ENCODE data around the gene NPIPB6.

NPIPB6 gene

DNA sequence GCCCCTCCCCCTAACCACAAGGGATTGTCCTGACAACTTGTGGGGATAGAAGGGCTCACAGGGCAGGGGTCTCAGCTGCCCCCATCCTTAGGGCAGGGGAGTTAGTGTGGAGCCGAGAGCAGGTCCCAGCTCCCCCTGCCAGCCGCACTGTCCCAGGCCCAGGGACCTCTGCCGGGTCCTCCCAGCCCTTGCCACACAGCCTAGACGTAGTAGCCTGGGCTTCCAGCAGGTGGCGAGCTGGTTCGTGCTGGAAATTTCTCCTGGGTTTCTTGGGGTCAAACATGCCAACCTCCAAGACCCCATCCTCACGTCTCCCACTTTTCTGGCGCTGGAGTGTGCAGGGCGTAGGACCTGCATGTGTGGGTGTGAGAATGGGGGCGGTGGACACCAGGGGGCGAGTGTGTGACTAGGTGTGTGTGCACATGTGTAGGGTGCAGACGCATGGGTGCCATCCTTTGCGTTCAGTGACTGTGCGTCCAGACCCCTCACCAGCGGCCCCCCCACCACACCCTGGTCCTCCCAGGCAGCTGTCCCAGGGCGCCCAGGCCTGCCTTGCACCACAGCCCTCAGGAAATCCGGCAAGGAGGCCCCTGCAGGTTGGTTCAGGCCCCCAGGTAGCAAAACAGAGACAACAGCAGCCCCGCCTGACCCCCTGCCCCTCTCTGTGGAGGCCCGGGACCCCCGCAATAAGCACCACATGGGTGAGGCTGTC is 41.5 kb downstream of the NPIPB6 start:
- DNase-seq = peak; percentile 1

DNA sequence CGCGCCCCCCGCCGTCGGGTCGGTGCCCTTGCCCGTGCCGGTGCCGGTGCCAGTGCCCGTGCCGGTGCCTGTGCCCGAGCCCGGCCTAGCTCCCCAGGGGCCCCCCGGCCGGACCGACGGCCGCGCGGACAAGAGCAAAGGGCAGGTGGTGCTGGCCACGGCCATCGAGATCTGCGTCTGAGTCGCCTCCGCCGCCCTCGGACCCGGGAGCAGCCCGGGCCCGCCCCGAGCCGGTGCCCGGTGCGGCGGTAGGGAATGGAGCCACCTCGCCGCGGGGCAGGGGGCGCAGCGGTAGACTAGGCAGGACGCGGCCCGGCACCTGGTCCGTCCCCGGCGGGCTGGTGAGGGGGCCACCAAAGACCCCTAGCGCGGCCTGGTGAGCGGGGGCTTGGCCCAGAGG is 42.6 kb downstream of the NPIPB6 start:
- DNase-seq = no peak

DNA sequence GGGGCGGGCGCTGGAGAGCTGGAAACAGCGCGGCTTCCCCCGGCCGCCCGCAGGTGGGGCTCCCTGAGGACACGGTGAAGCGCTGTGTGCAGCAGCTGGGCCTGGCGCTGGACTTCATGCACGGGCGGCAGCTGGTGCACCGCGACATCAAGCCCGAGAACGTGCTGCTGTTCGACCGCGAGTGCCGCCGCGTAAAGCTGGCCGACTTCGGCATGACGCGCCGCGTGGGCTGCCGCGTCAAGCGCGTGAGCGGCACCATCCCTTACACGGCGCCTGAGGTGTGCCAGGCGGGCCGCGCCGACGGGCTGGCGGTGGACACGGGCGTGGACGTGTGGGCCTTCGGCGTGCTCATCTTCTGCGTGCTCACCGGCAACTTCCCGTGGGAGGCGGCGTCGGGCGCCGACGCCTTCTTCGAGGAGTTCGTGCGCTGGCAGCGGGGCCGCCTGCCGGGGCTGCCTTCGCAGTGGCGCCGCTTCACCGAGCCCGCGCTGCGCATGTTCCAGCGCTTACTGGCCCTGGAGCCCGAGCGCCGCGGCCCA is 43.2 kb downstream of the NPIPB6 start:
- DNase-seq = no peak

DNA sequence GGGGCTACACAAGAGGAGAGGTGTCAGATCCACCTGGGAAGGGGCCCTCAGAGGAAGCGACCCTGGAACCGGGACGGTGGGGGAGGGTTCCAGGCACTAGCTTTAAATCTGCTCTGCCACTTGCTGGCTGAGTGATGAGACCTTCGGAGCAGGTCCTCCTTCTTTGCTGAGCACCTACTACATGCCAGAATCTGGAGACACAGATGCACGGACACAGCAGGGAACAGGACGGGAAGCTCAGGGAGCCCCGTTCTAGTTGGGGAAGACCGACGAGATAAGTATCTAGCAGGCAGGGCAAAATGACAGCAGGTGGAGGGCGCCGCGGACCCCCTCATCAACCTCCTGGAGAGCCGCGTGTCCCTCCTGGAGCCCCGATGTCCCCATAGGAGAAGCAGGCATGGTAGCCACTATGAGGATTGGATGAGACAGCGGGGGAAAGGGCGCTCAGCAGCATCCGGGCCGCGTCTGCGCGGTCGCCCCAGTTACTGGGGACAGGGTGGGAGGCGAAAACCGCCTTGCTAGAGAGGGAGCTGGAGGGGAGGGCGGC is 43.8 kb downstream of the NPIPB6 start:
- DNase-seq = no peak

DNA sequence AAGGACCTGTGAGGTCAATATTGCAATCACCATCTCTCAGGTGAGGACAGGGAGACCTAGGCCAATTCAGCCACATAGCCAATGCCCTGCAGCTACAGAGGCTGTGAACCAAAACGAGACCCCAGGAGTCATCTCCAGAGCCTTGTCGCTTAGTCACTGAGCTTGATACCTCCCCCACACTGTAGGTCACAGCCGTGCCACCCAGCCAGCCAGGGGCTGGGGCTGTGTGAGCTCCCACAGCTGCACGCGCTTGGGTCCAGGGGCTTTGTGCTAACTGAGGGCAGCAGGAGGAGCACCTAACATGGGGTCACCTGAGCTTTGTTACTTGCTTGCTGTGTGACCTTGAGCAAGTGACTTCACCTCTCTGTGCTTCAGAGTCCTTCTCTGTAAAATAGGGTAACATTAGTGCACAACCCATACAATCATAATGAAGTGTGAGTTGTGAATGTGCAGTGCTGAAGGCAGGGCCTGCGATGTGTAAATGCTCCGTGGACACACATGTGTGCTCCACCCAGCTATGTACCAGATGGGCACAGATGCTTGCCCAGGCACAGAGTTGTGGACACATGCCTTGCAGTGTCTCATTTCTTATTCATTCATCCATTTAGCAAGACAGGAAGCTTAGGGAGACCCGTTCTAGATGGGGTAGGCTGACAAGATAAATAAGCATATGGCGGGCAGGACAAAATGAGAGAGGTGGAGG is 45.1 kb downstream of the NPIPB6 start:
- DNase-seq = no peak

DNA sequence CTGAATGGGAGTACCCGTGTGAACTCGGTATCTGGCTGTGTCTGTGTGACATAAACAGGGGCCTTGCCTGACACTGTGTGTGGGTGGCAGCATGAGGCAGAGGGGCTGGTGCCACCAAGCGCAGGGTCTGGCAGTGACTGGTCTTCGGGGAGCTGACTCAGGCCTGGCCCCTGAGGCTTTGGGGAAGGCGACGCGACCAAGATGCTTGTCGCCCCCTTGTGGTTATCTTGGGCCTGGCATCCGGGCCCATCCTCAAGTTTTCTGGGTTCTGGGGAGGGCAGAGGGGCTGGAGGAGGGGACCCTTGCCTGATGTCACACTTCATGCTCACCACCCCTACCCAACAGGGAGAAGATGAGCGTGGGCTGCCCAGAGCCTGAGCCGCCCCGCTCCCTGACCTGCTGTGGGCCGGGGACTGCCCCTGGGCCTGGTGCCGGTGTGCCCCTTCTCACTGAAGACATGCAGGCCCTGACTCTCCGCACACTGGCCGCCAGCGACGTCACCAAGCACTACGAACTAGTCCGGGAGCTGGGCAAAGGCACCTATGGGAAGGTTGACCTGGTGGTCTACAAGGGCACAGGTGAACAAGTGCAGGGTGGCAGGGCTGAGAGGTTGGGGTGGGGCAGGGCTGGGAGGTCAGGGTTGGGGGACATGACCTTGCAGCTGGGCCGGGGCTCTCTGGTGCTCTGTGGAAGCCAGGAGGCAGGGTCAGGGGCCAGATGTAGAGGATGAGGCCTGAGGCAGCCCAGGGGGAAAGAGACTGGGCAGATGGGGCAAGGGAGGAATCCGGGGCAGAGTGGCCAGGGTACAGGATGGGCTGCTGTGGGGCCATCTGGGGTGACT is 46.0 kb downstream of the NPIPB6 start:
- peak; percentile 12 for DNase-seq

DNA sequence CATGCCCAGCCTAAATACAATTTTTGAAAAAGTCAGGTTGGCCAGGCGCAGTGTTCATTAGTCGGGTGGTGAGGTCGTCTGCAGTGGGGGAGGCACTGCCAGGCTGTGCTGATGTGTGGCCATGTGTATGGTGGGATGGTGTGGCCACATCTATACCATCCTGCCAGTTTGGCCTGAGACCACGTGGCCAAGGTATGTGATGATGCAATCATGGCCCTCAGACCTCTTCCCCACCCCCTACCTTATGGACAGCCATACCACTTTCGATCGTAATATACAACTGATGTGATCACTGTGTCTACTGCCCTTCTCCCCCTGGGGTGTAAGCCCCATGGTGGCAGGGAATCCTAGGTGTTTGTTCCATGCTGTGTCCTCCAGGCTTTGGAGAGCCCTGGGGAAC is 47.3 kb downstream of the NPIPB6 start:
- DNase-seq = no peak

DNA sequence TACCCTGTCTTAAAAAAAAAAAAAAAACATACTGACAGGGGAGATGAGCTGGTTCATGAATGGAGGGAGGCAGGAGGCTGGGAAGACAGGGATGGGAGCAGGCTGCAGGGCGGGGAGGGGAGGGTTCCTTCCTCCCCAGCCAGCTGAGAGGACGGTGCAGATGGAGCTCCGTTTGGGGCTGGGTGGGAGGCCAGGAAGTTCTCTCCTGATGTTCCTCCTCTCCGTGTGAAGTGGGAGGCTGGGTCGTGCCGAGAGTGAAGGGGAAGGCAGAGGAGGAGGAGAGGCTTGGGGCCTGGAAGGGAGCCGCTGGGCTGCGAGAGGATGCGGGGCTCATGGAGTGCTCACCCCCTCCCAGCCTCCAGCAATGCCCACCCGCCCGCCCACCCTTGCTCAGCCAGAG is 49.7 kb downstream of the NPIPB6 start:
- no peak for DNase-seq

DNA sequence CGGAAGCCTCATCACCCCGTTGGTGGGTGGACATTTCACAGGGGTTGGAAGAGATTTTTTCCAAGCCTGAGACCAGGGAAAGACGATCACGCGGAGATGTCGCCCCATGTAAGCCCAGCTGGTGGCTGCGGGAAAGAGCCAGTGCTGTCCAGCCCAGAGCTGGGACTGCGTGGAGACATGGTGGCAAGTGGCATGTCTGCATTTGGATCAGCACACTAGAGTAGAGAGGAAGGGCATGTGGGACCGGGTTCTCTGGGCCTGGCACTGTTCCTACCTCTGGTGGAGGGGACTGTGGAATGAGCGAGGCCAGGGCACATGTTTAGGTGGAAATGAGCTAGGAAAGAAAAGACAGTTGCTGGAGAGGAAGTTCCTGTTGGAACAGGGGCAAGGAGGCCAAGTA is 51.0 kb downstream of the NPIPB6 start:
- DNase-seq = no peak

DNA sequence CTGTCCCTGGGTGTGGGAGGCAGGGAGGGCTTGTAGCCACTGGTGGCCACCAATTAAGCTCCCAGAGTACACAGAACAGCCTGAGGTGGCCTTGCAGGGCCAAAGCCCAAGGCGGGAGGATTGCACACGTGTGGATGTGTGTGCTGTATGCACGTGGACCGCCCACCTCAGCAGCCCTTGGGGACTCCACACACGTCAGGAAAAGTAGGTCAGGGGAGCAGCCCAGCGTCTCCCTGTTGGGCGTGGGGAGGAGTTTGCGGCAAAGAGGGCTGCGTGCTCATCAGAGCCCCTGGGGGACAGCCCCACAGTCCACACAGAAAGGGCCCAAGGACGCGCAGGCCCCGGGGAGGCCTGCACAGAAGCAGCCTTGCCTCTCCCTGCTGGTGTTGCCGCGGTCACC is 51.4 kb downstream of the NPIPB6 start:
- DNase-seq = no peak

DNA sequence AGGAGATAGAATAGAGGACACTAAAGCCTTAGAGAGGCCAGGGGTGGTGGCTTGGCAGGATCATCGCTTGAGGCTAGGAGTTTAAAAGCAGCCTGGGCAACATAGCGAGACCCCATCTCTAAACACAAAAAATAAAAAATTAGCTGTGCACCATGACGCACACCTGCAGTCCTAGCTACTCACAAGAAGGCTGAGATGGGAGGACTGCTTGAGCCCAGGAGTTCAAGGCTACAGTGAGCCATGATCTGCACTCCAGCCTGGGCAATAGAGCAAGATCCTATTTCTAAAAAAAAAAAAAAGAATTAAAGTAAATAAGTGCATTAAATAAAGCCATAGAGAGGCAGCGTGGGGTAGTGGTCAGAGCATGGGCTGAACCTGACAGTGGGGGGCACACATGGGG is 51.9 kb downstream of the NPIPB6 start:
- no peak for DNase-seq

DNA sequence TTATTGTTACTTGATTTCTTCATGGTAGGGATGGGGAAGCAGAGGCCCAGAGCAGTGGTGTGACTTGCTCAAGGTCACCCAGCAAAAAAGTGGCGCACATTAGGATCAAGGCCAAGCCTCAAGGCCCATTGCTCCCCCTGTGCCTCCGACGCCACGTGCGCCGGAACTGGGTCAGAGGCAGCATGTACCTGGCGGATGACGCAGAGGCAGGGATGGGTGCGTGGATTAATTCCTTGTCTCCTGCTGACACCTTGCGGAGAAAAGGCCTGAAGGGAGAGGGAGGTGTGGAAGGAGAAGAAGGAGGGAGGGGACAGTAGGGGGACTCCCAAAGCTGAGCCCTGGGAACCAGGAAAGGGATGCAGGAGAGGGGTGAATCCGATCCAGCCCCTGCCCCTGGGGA is 52.5 kb downstream of the NPIPB6 start:
- DNase-seq = no peak

DNA sequence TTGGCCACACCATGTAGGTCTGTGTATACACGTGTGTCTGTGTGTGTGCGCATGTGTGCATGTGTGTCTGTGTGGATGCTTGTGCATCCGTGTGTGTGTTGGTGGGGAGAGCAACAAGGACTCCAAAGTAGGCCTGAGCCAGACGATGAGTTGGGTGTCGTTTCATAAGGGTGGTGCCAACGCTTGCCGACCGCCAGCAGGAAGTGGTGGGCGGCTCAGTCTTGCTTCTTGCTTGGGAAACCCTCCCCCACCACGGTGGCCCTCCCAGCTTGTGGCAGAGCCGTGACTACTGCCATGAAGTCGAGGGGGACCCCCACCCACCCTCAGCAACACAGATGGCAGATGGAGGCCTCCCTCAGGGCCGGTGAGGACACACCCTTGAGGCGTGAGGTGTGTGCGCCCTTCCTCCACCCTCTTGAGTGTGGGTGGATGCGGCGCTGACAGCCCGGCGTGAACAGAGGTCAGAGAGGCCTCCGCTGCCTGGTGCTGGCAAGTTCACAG is 53.4 kb downstream of the NPIPB6 start:
- no peak for DNase-seq

DNA sequence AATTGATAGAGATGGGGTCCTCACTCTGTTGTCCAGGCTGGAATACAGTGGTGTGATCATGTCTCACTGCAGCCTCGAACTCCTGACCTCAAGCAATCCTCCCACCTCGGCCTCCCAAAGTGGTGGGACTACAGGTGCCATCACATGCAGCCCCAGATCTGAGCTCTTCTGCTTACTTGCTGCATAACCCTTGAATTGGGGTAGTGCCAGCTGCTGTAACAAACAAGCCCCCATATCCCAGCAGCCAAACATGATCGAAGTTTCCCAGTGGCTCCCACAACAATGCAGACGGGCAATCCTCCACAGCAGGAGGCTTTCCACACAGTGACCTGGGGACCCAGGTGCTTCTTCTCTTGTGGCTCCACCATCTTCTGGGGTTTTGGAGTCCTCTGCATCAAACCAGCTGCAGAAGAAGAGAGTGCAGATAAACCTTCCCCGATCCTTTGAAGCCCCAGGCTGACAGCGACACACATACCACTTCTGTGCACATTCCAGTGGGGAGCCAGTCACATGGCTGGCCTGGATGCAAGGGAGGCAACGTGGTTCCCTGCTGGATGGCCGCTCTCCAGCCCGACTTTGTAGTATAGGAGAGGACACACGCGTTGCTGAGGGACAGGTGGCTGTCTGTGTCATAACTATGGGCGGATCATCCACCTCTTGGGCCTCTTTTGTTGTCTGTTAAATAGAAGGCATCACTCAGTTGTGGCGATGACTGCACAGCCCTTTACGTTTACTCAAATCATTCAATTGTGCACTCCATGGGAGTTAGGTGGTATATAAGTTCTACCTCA is 54.3 kb downstream of the NPIPB6 start:
- DNase-seq = no peak

DNA sequence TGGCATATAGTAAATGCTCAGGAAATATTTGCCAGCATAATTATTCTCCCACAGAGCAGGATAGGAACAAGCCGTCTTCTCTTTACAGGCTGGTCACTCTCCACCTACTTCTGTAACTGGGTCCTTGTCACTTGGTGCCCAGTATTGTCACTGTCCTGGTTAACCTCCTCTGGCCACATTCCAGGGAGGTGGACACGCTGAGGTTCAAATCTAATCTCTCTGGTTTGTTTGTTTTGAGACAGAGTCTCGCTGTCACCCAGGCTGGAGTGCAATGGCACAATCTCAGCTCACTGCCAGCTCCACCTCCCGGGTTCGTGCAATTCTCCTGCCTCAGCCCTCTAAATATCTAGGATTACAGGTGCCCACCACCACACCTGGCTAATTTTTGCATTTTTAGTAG is 55.4 kb downstream of the NPIPB6 start:
- DNase-seq = no peak

DNA sequence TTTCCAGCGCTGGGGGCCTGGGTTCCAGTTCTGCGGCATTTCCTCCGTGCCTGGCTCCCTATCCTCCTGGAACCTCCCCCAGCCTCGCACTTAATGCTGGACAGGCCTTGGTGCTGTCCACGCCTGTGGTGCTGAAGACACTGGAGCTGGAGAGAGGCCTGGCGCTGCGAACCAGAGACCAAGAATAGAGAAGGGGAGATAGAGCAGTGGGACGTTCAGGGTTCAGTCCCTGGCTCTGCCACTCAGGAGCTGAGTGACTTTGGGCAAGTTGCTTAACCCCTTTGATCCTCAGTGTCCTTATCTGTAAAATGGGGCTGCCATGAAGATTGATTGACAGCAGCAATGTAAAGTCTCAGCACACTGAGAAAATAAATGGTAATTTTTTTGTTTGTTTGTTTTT is 59.1 kb downstream of the NPIPB6 start:
- no peak for DNase-seq

DNA sequence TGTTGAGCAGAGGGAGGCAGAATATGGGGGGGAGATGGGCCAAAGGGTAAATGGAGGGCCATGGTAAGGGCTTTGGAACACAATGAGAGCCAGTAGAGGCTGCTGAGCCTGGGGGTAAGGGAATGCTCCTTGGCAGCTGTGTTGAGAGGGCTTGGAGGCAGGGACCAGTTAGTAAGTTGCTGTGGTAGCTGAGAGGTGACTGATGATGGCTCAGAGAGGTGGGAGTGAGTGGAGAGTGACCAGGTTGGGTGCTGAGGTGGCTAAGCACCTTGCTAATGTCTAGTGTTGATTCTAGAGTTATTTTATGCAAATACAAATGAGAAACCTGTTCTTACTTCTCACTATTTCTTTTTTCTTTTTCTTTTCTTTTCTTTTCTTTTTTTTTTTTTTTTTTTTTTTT is 60.2 kb downstream of the NPIPB6 start:
- no peak for DNase-seq

DNA sequence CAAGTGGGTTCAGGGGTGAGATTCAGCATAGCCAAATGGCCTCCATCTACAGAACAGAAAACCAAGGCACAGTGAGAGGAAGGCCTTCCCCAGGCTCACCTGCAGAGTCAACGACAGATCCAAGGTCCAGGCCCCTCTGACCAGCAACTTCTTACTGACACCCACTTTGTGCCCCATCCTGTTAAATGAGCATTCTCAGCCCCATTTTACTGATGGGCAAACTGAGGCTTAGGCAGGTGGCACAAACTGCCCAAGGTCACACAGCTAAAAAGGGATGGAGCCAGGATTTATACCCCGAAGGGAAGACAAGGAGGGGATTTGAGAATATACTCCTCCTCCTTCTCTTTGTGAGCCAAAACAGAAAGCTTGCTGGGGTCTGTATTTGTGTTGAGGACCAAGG is 61.7 kb downstream of the NPIPB6 start:
- DNase-seq = no peak

DNA sequence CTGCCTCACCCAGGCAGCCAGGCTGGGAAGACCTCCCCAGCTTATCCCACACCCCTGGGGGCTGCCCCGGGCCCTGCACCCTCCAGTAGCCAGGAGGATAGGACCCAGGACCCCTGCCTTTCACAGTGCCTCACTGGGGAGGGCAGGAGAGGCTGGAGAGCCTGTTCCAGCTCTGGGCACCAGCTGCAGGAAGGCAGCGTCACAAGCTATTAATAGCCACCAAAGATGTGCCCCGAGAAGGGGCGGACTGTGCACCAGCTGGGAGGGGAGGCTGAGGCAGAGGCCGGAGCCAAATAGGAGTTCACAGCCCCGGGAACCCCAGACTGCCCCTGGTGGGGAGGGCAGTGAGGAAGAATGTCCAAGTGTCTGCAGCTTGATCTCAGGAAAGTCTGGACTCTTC is 62.2 kb downstream of the NPIPB6 start:
- no peak for DNase-seq

DNA sequence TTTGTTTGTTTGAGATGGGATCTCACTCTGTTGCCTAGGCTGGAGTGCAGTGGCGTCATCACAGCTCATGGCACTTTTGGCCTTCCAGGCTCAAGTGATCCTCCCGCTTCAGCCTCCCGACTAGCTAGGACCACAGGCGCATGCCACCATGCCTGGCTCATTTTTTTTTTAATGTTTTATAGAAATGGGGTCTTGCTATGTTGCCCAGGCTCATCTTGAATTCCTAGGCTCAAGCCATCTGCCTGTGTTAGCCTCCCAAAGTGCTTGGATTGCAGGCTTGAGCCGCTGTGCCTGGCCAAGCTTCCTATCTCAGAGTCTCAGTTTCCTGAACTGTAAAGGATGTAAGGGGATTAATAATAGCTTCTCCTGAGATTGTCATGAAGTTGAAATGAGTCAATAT is 63.0 kb downstream of the NPIPB6 start:
- DNase-seq = no peak

DNA sequence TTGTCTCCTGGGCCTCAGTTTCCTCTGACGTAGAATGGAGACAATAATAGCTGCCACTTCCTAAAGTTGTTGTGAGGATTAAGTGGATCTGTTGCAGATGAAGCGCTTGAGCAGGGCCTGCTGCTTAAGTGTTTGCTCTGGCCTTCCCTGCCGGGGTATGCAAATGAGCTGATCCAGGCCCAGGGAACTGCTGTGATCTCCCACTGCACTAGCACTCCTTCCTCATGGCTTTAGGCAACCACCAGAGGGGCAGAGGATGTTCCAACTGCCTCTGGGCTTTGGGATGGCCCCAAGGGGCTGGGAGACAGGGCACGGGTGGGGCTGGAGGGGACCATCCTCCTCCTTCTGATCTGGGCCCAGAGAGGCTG is 64.8 kb downstream of the NPIPB6 start:
- DNase-seq = no peak

DNA sequence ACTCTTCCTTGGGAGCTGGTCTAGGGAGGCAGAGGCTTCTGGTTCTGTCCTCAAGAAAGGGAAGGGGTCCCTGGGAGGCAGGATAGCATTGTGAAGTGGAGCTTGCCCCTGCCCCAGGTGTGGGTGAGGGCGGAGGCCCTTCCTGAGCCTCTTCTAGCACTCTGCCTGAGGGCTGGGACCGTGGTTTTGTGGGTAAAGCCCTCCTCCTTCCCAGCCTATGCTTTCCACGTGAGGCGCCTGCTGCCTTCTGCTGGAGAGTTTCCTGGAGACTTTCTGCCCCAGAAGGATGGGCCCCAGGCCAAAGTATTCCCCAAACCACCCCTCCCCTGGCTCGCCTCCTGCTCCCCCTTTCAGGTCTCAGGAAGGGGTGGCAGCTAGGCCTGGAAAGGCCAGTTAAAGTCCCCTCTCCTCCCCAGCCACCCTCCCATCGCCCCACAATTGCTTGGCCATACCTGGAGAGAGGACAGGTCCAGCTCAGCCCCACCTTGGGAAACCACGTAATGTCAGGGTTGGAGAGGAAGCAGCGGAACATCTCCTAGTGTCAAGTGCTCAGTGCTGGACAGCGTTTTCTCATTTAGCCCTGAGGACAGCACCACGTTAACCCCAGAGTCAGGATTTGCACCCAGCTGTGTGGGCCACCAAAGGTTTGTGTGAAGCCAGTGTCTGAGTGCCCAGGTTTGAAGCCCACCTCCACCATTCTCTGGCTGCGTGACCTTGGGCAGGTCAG is 65.4 kb downstream of the NPIPB6 start:
- no peak for DNase-seq

Data from NCI-H1694 treated with DMSO at 0.1 percent for 48 hours (cell line).